GM23248 (cell line): Measurements from ENCODE around the gene RPS3.

Source experiments
- EZH2 ChIP-seq: fragments of 200-600 bp; sonication (generic); IDR thresholded peaks from 2 replicates; pipeline ENCODE4 v1.6.1; 2018; ENCODE audit warnings: antibody characterized with exemption, mild to moderate bottlenecking; ENCODE audit not compliant: insufficient read depth, poor library complexity, severe bottlenecking
- EZH2phosphoT487 ChIP-seq: fragments of 200-600 bp; sonication (generic); IDR thresholded peaks from 2 replicates; pipeline ENCODE4 v1.6.1; 2018; ENCODE audit warnings: antibody characterized with exemption, moderate library complexity, mild to moderate bottlenecking, low read depth; ENCODE audit not compliant: insufficient read depth

GRCh38 chr11:75399344-75400145 lies at the start of gene RPS3:
- TF ChIP-seq EZH2 = no peak
- no peak for TF ChIP-seq EZH2phosphoT487
